Measurements from ENCODE around the gene NLRP10. TPM values are rescaled to one million over a fixed set of nuclear protein-coding genes. Genes with fewer than 3 reads are reported as not detected.
A peak's percentile ranks its signal among the peaks of the same experiment; 100 is the strongest.

Gene NLRP10
- total and polyA plus RNA-seq, 2 of the 13 experiments (the other 11 are each of a cell fraction or from before 2014, with no cell fraction given), result not detected

DNA sequence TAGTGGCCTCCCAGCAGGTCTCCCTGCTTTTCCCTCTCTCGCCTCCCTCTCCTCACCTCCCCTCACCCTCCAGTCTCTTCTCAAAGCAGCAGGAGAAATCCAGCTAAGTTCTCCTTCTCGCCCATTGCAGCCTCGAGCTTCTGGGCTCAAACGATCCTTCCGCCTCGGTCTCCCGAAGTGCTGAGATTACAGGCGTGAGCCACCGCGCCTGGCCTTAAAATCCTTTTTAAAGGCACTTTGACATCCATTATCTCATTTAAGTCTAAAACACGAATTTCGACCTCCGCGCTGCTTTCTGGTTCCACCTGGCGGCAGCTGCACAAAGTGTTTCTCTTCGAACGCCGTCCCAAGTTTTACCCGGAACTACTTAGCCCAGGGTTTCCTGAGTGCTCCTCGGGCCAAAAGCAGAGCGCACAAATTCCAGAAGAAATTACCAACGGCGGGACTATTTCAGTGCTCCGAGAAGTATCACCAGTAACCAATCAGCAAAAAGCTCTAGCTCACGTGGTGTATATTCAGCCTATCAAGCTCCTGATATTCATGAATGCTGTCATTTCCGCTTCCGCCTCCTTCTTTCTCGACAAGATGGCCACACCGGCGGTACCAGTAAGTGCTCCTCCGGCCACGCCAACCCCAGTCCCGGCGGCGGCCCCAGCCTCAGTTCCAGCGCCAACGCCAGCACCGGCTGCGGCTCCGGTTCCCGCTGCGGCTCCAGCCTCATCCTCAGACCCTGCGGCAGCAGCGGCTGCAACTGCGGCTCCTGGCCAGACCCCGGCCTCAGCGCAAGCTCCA is 21.7 kb upstream of the NLRP10 start, which contains the start of gene EIF3F (continued):
- TF ChIP-seq SOX6 (IDR thresholded peaks at IDR 0.05), result no peak
- TF ChIP-seq SOX6 (CRISPR knock-in tag; IDR thresholded peaks at IDR 0.05), result peak; percentile 42
- TF ChIP-seq, protein P1, sequence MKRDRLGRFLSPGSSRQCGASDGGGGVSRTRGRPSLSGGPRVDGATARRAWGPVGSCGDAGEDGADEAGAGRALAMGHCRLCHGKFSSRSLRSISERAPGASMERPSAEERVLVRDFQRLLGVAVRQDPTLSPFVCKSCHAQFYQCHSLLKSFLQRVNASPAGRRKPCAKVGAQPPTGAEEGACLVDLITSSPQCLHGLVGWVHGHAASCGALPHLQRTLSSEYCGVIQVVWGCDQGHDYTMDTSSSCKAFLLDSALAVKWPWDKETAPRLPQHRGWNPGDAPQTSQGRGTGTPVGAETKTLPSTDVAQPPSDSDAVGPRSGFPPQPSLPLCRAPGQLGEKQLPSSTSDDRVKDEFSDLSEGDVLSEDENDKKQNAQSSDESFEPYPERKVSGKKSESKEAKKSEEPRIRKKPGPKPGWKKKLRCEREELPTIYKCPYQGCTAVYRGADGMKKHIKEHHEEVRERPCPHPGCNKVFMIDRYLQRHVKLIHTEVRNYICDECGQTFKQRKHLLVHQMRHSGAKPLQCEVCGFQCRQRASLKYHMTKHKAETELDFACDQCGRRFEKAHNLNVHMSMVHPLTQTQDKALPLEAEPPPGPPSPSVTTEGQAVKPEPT (CRISPR knock-in tag; IDR thresholded peaks at IDR 0.05; ENCODE audit: low read depth), result no peak
- no peak for TF ChIP-seq ZNF484 (CRISPR knock-in tag; IDR thresholded peaks at IDR 0.05; ENCODE audit: borderline replicate concordance, low read depth)
- TF ChIP-seq, protein P2, sequence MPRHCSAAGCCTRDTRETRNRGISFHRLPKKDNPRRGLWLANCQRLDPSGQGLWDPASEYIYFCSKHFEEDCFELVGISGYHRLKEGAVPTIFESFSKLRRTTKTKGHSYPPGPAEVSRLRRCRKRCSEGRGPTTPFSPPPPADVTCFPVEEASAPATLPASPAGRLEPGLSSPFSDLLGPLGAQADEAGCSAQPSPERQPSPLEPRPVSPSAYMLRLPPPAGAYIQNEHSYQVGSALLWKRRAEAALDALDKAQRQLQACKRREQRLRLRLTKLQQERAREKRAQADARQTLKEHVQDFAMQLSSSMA (CRISPR knock-in tag; IDR thresholded peaks at IDR 0.05), result 0 out of 2 replicates have a peak, but pooled peaks have one; percentile 43
- no peak for TF ChIP-seq NCOA1 (CRISPR knock-in tag; IDR thresholded peaks at IDR 0.05)
- TF ChIP-seq, protein P3, sequence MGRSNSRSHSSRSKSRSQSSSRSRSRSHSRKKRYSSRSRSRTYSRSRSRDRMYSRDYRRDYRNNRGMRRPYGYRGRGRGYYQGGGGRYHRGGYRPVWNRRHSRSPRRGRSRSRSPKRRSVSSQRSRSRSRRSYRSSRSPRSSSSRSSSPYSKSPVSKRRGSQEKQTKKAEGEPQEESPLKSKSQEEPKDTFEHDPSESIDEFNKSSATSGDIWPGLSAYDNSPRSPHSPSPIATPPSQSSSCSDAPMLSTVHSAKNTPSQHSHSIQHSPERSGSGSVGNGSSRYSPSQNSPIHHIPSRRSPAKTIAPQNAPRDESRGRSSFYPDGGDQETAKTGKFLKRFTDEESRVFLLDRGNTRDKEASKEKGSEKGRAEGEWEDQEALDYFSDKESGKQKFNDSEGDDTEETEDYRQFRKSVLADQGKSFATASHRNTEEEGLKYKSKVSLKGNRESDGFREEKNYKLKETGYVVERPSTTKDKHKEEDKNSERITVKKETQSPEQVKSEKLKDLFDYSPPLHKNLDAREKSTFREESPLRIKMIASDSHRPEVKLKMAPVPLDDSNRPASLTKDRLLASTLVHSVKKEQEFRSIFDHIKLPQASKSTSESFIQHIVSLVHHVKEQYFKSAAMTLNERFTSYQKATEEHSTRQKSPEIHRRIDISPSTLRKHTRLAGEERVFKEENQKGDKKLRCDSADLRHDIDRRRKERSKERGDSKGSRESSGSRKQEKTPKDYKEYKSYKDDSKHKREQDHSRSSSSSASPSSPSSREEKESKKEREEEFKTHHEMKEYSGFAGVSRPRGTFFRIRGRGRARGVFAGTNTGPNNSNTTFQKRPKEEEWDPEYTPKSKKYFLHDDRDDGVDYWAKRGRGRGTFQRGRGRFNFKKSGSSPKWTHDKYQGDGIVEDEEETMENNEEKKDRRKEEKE (IDR thresholded peaks at IDR 0.05), result no peak
- peak; percentile 89 for TF ChIP-seq SMAD3 (CRISPR knock-in tag; IDR thresholded peaks at IDR 0.05)
- peak; percentile 76; the same call in 1 of the 2 replicates for TF ChIP-seq FOXC1 (CRISPR knock-in tag; IDR thresholded peaks at IDR 0.05; ENCODE audit: borderline replicate concordance)
- peak; percentile 55; the same call in 1 of the 2 replicates for TF ChIP-seq ELF4 (CRISPR knock-in tag; IDR thresholded peaks at IDR 0.05; ENCODE audit: borderline replicate concordance)
- TF ChIP-seq, protein P4, sequence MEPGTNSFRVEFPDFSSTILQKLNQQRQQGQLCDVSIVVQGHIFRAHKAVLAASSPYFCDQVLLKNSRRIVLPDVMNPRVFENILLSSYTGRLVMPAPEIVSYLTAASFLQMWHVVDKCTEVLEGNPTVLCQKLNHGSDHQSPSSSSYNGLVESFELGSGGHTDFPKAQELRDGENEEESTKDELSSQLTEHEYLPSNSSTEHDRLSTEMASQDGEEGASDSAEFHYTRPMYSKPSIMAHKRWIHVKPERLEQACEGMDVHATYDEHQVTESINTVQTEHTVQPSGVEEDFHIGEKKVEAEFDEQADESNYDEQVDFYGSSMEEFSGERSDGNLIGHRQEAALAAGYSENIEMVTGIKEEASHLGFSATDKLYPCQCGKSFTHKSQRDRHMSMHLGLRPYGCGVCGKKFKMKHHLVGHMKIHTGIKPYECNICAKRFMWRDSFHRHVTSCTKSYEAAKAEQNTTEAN (CRISPR knock-in tag; conservative IDR thresholded peaks at IDR 0.05), result no peak
- TF ChIP-seq CBX2 (IDR thresholded peaks at IDR 0.05; ENCODE audit: low read depth, low read length), result no peak
- TF ChIP-seq CBX2 (CRISPR knock-in tag; IDR thresholded peaks at IDR 0.05; ENCODE audit: low read depth), result no peak
- no peak for TF ChIP-seq ZNF709 (CRISPR knock-in tag; IDR thresholded peaks at IDR 0.05)
- no peak for TF ChIP-seq AKAP8 (CRISPR knock-in tag; IDR thresholded peaks at IDR 0.05)
- TF ChIP-seq, protein P5, sequence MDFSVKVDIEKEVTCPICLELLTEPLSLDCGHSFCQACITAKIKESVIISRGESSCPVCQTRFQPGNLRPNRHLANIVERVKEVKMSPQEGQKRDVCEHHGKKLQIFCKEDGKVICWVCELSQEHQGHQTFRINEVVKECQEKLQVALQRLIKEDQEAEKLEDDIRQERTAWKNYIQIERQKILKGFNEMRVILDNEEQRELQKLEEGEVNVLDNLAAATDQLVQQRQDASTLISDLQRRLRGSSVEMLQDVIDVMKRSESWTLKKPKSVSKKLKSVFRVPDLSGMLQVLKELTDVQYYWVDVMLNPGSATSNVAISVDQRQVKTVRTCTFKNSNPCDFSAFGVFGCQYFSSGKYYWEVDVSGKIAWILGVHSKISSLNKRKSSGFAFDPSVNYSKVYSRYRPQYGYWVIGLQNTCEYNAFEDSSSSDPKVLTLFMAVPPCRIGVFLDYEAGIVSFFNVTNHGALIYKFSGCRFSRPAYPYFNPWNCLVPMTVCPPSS (IDR thresholded peaks at IDR 0.05), result no peak
- no peak for TF ChIP-seq ZNF75D (CRISPR knock-in tag; IDR thresholded peaks at IDR 0.05; ENCODE audit: borderline replicate concordance)
- TF ChIP-seq NR2F2 (IDR thresholded peaks at IDR 0.05; ENCODE audit: borderline replicate concordance, low read depth), result no peak; the same call in 1 of the 2 replicates
- TF ChIP-seq GABPA (IDR thresholded peaks at IDR 0.05; ENCODE audit: low read depth, low read length), result peak; percentile 71
- TF ChIP-seq GABPA (CRISPR knock-in tag; IDR thresholded peaks at IDR 0.05; ENCODE audit: low read depth), result peak; percentile 96
- no peak for TF ChIP-seq NR2F1 (CRISPR knock-in tag; IDR thresholded peaks at IDR 0.05)
- TF ChIP-seq ZNF282 (IDR thresholded peaks at IDR 0.05; ENCODE audit: partially characterized antibody), result no peak
- peak; percentile 68; the same call in 1 of the 2 replicates for TF ChIP-seq MIER2 (CRISPR knock-in tag; IDR thresholded peaks at IDR 0.05)
